Smooth muscle cell (in vitro differentiated cells): ENCODE measurements around the gene NSFL1C. TPM values are rescaled to one million over a fixed set of nuclear protein-coding genes. Genes with fewer than 3 reads are reported as not detected.

Source experiments
- DNase-seq: peaks from one replicate; lab custom pipeline; 2025; ENCODE audit not compliant: unreplicated experiment; lab: John Stamatoyannopoulos, UW
- H2AFZ ChIP-seq: fragments of 200-600 bp; sonication (generic); 2 replicates; pipeline ENCODE4 v1.6.0; 2016; ENCODE audit warnings: antibody characterized with exemption, low read depth, mild to moderate bottlenecking
- H3F3A ChIP-seq: fragments of 200-600 bp; sonication (generic); 2 replicates; pipeline ENCODE4 v1.6.0; 2017; ENCODE audit warnings: antibody characterized with exemption, low read depth
- H3K27ac ChIP-seq: fragments of 200-600 bp; sonication (generic); 2 replicates; pipeline ENCODE4 v1.5.1; 2016; ENCODE audit warnings: low read depth, mild to moderate bottlenecking
- H3K27me3 ChIP-seq: fragments of 200-600 bp; sonication (generic); 2 replicates; pipeline ENCODE4 v1.6.1; 2016; ENCODE audit warnings: low read depth, mild to moderate bottlenecking
- H3K36me3 ChIP-seq: fragments of 200-600 bp; sonication (generic); 2 replicates; pipeline ENCODE4 v1.5.1; 2016; ENCODE audit warnings: low read depth
- H3K4me1 ChIP-seq: fragments of 200-600 bp; sonication (generic); 2 replicates; pipeline ENCODE4 v1.5.1; 2016; ENCODE audit warnings: low read depth
- H3K4me2 ChIP-seq: fragments of 200-600 bp; sonication (generic); 2 replicates; pipeline ENCODE4 v1.6.0; 2016; ENCODE audit warnings: mild to moderate bottlenecking
- H3K4me3 ChIP-seq: fragments of 200-600 bp; sonication (generic); 2 replicates; pipeline ENCODE4 v1.5.1; 2016; ENCODE audit warnings: mild to moderate bottlenecking
- H3K79me2 ChIP-seq: fragments of 200-600 bp; sonication (generic); 2 replicates; pipeline ENCODE4 v1.6.0; 2016; ENCODE audit warnings: low read depth, mild to moderate bottlenecking
- H3K9ac ChIP-seq: fragments of 200-600 bp; sonication (generic); 2 replicates; pipeline ENCODE4 v1.6.0; 2016; ENCODE audit warnings: low read depth
- H3K9me3 ChIP-seq: fragments of 200-600 bp; sonication (generic); replicated peaks from 2 replicates; pipeline ENCODE4 v1.5.1; 2016; ENCODE audit warnings: low read depth
- H4K20me1 ChIP-seq: fragments of 200-600 bp; sonication (generic); 2 replicates; pipeline ENCODE4 v1.6.0; 2016; ENCODE audit warnings: low read depth
- CTCF ChIP-seq: fragments of 200-600 bp; sonication (generic); IDR thresholded peaks from 2 replicates; pipeline ENCODE4 v1.5.1; 2017; ENCODE audit warnings: borderline replicate concordance, mild to moderate bottlenecking, antibody characterized with exemption; ENCODE audit not compliant: insufficient read depth, poor library complexity, severe bottlenecking
- WGBS: methylation state at CpG from one replicate; pipeline ENCODE4 v1.1.7; 2016; ENCODE audit warnings: low lambda C conversion rate; 5-methylcytosine and 5-hydroxymethylcytosine counted together
- polyA plus RNA-seq: library from polyadenylated mRNA; unstranded; fragments of >200 nt; fragmentation: Nextera tagmentation; extraction: Ambion mirVana; gene quantifications from 2 replicates; pipeline ENCODE4 v1.2.1, GENCODE V29; 2016
- total RNA-seq: library from RNA; depleted of rRNA; stranded (reverse); fragments of >200 nt; gene quantifications from 2 replicates; pipeline ENCODE4 v1.2.3, GENCODE V29; 2014

NSFL1C gene
- total and polyA plus RNA-seq, 2 experiments from 2014 or later = 31.8 to 82.9 TPM

- 87% methylated on average over 1 of the region's 1 CpG for WGBS
- H3K27ac ChIP-seq = no peak overlapping the region
- no peak overlapping the region for H3K4me2 ChIP-seq
Measured at GRCh38 chr20:1424336-1424735, 42.3 kb downstream of the NSFL1C start.

DNA sequence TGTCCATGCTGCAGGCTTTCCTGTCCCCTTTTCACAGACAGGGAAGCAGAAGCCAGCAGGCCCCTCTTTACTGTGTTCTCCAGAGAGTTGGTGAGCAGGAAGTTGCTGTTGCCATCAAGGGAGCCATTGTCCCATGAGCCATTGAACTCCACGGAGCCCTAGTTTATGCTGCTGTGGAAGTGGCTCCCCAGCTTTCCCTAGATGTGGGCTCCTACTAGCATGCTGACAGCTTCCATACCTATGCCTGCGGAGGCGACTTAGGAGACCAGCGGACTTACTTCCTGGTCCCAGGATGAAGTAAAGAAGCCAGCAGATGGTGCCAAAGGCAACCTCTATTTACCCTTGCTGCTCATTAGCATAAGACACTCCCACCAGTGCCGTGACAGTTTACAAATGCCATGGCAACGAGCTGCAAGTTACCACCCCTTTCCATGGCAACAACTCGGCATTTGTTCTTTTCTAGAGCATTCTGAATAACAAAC is 43.0 kb downstream of the NSFL1C start:
- Histone ChIP-seq H3F3A (no peaks in the 10 kb centered on the region), H3K36me3 (no peaks in the 10 kb centered on the region), H2AFZ (no peak overlapping the region), H3K27me3 (no peaks in the 10 kb centered on the region), H3K27ac (no peak overlapping the region), H3K79me2 (no peaks in the 10 kb centered on the region), H3K9ac (no peak overlapping the region), H3K4me3 (no peak overlapping the region), H3K4me2 (no peak overlapping the region), H3K9me3 (no peaks in the 10 kb centered on the region), H4K20me1 (no peaks in the 10 kb centered on the region), H3K4me1 (peaks cover 12% of the 10 kb centered on the region)
- WGBS = 45% methylated on average over 7 of the region's 7 CpGs
- no peak for DNase-seq
- no peak for TF ChIP-seq CTCF

More at GRCh38 chr20:1424336-1424735, 42.3 kb downstream of the NSFL1C start:
- no peak overlapping the region for H3K9ac ChIP-seq
- H3F3A ChIP-seq = no peaks in the 10 kb centered on the region
- H3K4me1 ChIP-seq = peaks cover 12% of the 10 kb centered on the region
- H3K36me3 ChIP-seq = no peaks in the 10 kb centered on the region
- H3K79me2 ChIP-seq = no peaks in the 10 kb centered on the region
- no peak for DNase-seq
- H3K27me3 ChIP-seq = no peaks in the 10 kb centered on the region
- H3K4me3 ChIP-seq = no peak overlapping the region
- H2AFZ ChIP-seq = no peak overlapping the region
- H4K20me1 ChIP-seq = no peaks in the 10 kb centered on the region
- H3K9me3 ChIP-seq = no peaks in the 10 kb centered on the region
- TF ChIP-seq CTCF = no peak

DNA sequence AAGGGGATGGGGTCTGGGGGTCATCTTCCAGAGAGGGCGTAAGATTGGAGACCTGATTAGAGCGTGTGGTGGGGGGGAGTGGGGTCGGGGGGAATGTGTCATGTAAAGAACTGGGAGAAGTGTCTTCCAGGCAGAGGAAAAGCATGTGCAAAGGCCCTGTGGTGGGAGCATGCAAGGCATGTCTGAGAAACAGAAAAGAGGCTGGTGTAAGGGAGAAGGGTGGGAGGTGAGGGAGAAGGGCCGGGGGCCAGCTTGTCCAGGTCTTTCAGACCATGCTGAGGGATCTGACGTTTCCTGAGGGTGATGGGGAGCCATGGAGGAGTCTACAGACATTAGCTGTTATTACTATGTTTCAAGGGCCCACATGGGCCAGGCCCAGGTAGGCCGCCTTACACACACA is 43.4 kb downstream of the NSFL1C start:
- Histone ChIP-seq H3K9me3 (no peaks in the 10 kb centered on the region), H3K36me3 (no peaks in the 10 kb centered on the region), H3K27ac (no peak overlapping the region), H3K27me3 (no peaks in the 10 kb centered on the region), H3K79me2 (no peaks in the 10 kb centered on the region), H3K4me1 (peaks cover 12% of the 10 kb centered on the region), H3F3A (no peaks in the 10 kb centered on the region), H4K20me1 (no peaks in the 10 kb centered on the region), H3K4me3 (no peak overlapping the region), H2AFZ (no peak overlapping the region), H3K9ac (no peak overlapping the region), H3K4me2 (no peak overlapping the region)
- DNase-seq = no peak
- WGBS = 93% methylated on average over 6 of the region's 6 CpGs
- no peak for TF ChIP-seq CTCF

DNA sequence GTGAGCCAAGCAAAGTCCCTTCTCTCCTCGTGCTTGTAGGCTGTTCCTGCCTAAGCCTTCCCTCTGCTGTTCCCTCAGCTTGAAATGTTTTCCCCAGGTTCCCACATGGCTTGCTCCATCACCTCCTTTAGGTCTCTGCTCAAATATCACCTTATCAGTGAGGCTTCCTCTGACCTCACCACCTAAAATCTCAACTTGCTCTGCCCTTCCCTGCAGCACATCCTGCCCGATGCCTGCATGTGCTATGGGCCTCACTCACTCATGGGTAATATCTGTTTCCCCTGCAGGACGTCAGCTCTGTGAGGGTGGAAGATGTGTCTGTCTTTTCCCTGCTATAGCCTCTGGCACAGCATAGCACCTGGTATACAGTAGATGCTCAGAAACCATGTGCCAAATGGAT is 43.9 kb downstream of the NSFL1C start:
- no peak for DNase-seq
- Histone ChIP-seq H3F3A (no peaks in the 10 kb centered on the region), H3K9me3 (no peaks in the 10 kb centered on the region), H3K27me3 (no peaks in the 10 kb centered on the region), H2AFZ (no peak overlapping the region), H4K20me1 (no peaks in the 10 kb centered on the region), H3K27ac (no peak overlapping the region), H3K36me3 (no peaks in the 10 kb centered on the region), H3K4me1 (peaks cover 8% of the 10 kb centered on the region), H3K4me3 (no peak overlapping the region), H3K79me2 (no peaks in the 10 kb centered on the region), H3K4me2 (no peak overlapping the region), H3K9ac (no peak overlapping the region)
- no peak for TF ChIP-seq CTCF
- 46% methylated on average over 3 of the region's 3 CpGs for WGBS
